Neutrophil (primary cell): ENCODE measurements around the gene AKAP8.

Source experiments
- H3K27ac ChIP-seq: fragments of 200-600 bp; sonication (generic); 2 replicates; pipeline ENCODE4 v1.5.1; 2016; ENCODE audit warnings: mild to moderate bottlenecking, moderate library complexity
- H3K27me3 ChIP-seq: fragments of 200-600 bp; sonication (generic); 2 replicates; pipeline ENCODE4 v1.6.0; 2016; ENCODE audit warnings: mild to moderate bottlenecking
- H3K36me3 ChIP-seq: fragments of 200-600 bp; sonication (generic); 2 replicates; pipeline ENCODE4 v1.5.1; 2017
- H3K4me1 ChIP-seq, 2 experiments: fragments of 200-600 bp in 1 of 2; sonication (generic) in 1 of 2; 1 replicate in 1 of 2; 2 replicates in 1 of 2; pipeline versions ENCODE4 v1.5.1 to v1.6.1; 2013 to 2016; ENCODE audit warnings: low read depth in 1 of 2, low read length in 1 of 2, mild to moderate bottlenecking in 1 of 2, moderate library complexity in 1 of 2; ENCODE audit not compliant: control insufficient read depth in 1 of 2, insufficient read depth in 1 of 2
- H3K4me3 ChIP-seq, 2 experiments: fragments of 200-600 bp in 1 of 2; sonication (generic) in 1 of 2; 1 replicate in 1 of 2; 2 replicates in 1 of 2; pipeline ENCODE4 v1.5.1; 2013 to 2016; ENCODE audit warnings: low read depth in 1 of 2, low read length in 1 of 2, mild to moderate bottlenecking in 1 of 2, moderate library complexity in 1 of 2
- H3K9me3 ChIP-seq: fragments of 200-600 bp; sonication (generic); 2 replicates; pipeline ENCODE4 v1.5.1; 2016
- CTCF ChIP-seq: fragments of 200-600 bp; sonication (generic); IDR thresholded peaks from 2 replicates; pipeline ENCODE4 v1.5.1; 2016; ENCODE audit warnings: antibody characterized with exemption

AKAP8 gene

GRCh38 chr19:15372470-15372869, 7.1 kb downstream of the AKAP8 start:
- H3K27ac ChIP-seq = no peak overlapping the region
- no peak for TF ChIP-seq CTCF
- peaks cover 4 to 5% of the 10 kb centered on the region in 2 experiments for H3K4me1 ChIP-seq
- H3K36me3 ChIP-seq = peaks cover 76% of the 10 kb centered on the region
- H3K4me3 ChIP-seq = no peak overlapping the region
- no peaks in the 10 kb centered on the region for H3K27me3 ChIP-seq
- H3K9me3 ChIP-seq = no peaks in the 10 kb centered on the region

- TF ChIP-seq CTCF = no peak
Measured at GRCh38 chr19:15371786-15372380, 7.7 kb downstream of the AKAP8 start.

GRCh38 chr19:15371119-15371518, 8.5 kb downstream of the AKAP8 start:
- H3K4me1 ChIP-seq = no peaks in the 10 kb centered on the region
- H3K4me3 ChIP-seq = no peak overlapping the region
- no peak overlapping the region for H3K27ac ChIP-seq
- no peak for TF ChIP-seq CTCF
- no peaks in the 10 kb centered on the region for H3K27me3 ChIP-seq
- H3K36me3 ChIP-seq = peaks cover 90% of the 10 kb centered on the region
- no peaks in the 10 kb centered on the region for H3K9me3 ChIP-seq

More at GRCh38 chr19:15371786-15372380, 7.7 kb downstream of the AKAP8 start:
- Histone ChIP-seq H3K36me3 (peaks cover 82% of the 10 kb centered on the region), H3K27ac (no peak overlapping the region), H3K9me3 (no peaks in the 10 kb centered on the region), H3K4me1 (no peaks in the 10 kb centered on the region), H3K27me3 (no peaks in the 10 kb centered on the region), H3K4me3 (no peak overlapping the region)

GRCh38 chr19:15369594-15369891, 10.0 kb downstream of the AKAP8 start:
- Histone ChIP-seq H3K9me3 (no peaks in the 10 kb centered on the region), H3K4me3 (no peak overlapping the region), H3K4me1 (no peaks in the 10 kb centered on the region), H3K27me3 (no peaks in the 10 kb centered on the region), H3K36me3 (peaks cover 98% of the 10 kb centered on the region), H3K27ac (no peak overlapping the region)
- TF ChIP-seq CTCF = no peak

GRCh38 chr19:15368798-15369593, 10.6 kb downstream of the AKAP8 start:
- TF ChIP-seq CTCF = no peak
- no peaks in the 10 kb centered on the region for H3K4me1 ChIP-seq
- H3K36me3 ChIP-seq = peaks cover 97% of the 10 kb centered on the region
- H3K4me3 ChIP-seq = no peak overlapping the region
- H3K27ac ChIP-seq = no peak overlapping the region
- no peaks in the 10 kb centered on the region for H3K27me3 ChIP-seq
- no peaks in the 10 kb centered on the region for H3K9me3 ChIP-seq
